ENCODE data around the gene KIAA1217.

The KIAA1217 gene

GRCh38 chr10:24414597-24414996, 205.7 kb downstream of the KIAA1217 start:
- DNase-seq (ENCODE audit: extremely low read depth, low read depth), result no peak
- TF ChIP-seq, protein P1, sequence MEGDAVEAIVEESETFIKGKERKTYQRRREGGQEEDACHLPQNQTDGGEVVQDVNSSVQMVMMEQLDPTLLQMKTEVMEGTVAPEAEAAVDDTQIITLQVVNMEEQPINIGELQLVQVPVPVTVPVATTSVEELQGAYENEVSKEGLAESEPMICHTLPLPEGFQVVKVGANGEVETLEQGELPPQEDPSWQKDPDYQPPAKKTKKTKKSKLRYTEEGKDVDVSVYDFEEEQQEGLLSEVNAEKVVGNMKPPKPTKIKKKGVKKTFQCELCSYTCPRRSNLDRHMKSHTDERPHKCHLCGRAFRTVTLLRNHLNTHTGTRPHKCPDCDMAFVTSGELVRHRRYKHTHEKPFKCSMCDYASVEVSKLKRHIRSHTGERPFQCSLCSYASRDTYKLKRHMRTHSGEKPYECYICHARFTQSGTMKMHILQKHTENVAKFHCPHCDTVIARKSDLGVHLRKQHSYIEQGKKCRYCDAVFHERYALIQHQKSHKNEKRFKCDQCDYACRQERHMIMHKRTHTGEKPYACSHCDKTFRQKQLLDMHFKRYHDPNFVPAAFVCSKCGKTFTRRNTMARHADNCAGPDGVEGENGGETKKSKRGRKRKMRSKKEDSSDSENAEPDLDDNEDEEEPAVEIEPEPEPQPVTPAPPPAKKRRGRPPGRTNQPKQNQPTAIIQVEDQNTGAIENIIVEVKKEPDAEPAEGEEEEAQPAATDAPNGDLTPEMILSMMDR (IDR thresholded peaks at IDR 0.05; ENCODE audit: low read depth, low read length, missing control alignments), result no peak
- H3K4me3 ChIP-seq (replicated peaks; ENCODE audit: low read depth, low read length), result no peak overlapping the region

GRCh38 chr10:24415455-24416125, 206.7 kb downstream of the KIAA1217 start:
- TF ChIP-seq, protein P1 (IDR thresholded peaks at IDR 0.05; ENCODE audit: low read depth, low read length, missing control alignments), result no peak
- no peak overlapping the region for H3K4me3 ChIP-seq (replicated peaks; ENCODE audit: low read depth, low read length)
- DNase-seq (ENCODE audit: extremely low read depth, low read depth), result peak; percentile 15

- TF ChIP-seq, protein P1 (IDR thresholded peaks at IDR 0.05; ENCODE audit: low read depth, low read length, missing control alignments), result no peak
- no peak overlapping the region for H3K4me3 ChIP-seq (replicated peaks; ENCODE audit: low read depth, low read length)
- no peak for DNase-seq (ENCODE audit: extremely low read depth, low read depth)
Observed at GRCh38 chr10:24416248-24416647, 207.3 kb downstream of the KIAA1217 start.

DNA sequence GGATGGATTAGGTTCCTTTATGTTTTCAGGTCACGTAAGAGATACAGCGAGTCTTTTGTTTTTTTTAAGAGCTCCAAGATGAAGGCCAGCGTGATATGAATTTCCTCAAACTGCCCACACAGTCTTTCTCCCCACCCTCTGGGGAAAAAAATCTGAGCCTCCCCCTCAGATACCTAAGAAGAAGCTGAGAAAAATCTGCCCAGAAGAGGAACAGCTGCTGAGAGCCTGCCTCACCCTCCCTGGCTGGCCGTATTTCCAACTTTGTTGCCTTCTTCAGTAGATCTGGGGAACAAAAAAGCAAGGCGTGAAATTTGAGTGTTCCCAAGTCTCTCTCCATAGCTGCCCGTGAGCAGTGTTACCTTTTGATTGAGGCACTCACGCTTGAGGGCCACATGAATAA, 208.1 kb downstream of the KIAA1217 start:
- no peak overlapping the region for H3K4me3 ChIP-seq (replicated peaks; ENCODE audit: low read depth, low read length)
- no peak for DNase-seq (ENCODE audit: extremely low read depth, low read depth)
- TF ChIP-seq, protein P1 (IDR thresholded peaks at IDR 0.05; ENCODE audit: low read depth, low read length, missing control alignments), result no peak

DNA sequence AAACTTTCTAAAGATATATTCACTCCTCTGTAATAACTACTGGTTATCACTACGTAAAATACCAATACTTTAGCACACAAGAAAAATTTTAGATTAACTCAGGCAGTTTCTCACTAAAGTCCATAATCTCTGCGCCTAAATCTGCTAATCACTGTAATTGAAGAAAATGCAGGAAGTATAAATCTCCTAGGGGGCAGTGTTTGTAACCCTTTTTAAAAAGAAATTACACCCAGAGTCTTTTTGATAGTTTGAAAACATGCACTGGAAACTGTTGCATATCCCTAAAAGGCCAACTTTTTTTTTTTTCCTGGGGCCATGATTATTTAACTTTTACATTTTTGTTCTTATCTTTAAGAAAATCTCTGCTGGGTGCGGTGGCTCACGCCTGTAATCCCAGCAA, 209.6 kb downstream of the KIAA1217 start:
- TF ChIP-seq, protein P1 (IDR thresholded peaks at IDR 0.05; ENCODE audit: low read depth, low read length, missing control alignments), result no peak

GRCh38 chr10:24419066-24419465, 210.1 kb downstream of the KIAA1217 start:
- peak; percentile 50 for DNase-seq (ENCODE audit: extremely low read depth, low read depth)
- TF ChIP-seq, protein P1 (IDR thresholded peaks at IDR 0.05; ENCODE audit: low read depth, low read length, missing control alignments), result no peak
- no peak overlapping the region for H3K4me3 ChIP-seq (replicated peaks; ENCODE audit: low read depth, low read length)

More for the DNA sequence above, 209.6 kb downstream of the KIAA1217 start:
- no peak overlapping the region for H3K4me3 ChIP-seq (replicated peaks; ENCODE audit: low read depth, low read length)
- DNase-seq (ENCODE audit: extremely low read depth, low read depth), result no peak

- no peak overlapping the region for H3K4me3 ChIP-seq (replicated peaks; ENCODE audit: low read depth, low read length)
- DNase-seq (ENCODE audit: extremely low read depth, low read depth), result no peak
- TF ChIP-seq, protein P1 (IDR thresholded peaks at IDR 0.05; ENCODE audit: low read depth, low read length, missing control alignments), result no peak
Observed at GRCh38 chr10:24425151-24425550, 216.2 kb downstream of the KIAA1217 start.

Data from HFF-Myc (cell line).